DND-41 (cell line): ENCODE data around the gene G6PC2.

Source experiments
- ATAC-seq: fragments of 200-7000 bp; cut with Tn5 transposase; 3 replicates; pipeline ENCODE4 v1.9.1; 2021; ENCODE audit warnings: low read depth; ENCODE audit not compliant: insufficient read depth
- DNase-seq: peaks from one replicate; pipeline ENCODE4 v3.0.0-alpha.2; 2020
- H2AFZ ChIP-seq: 2 replicates; pipeline ENCODE4 v1.6.0; 2012; ENCODE audit warnings: low read depth, low read length
- H3K27ac ChIP-seq: 2 replicates; pipeline ENCODE4 v1.5.1; 2012; ENCODE audit warnings: low read length, inconsistent platforms
- H3K27me3 ChIP-seq: fragments of 200-600 bp; sonication (generic); 2 replicates; pipeline ENCODE4 v1.6.0; 2012; ENCODE audit warnings: low read length, mild to moderate bottlenecking, inconsistent platforms; ENCODE audit not compliant: insufficient read depth, poor library complexity
- H3K36me3 ChIP-seq: 2 replicates; pipeline ENCODE4 v1.5.1; 2012; ENCODE audit warnings: low read length, inconsistent platforms; ENCODE audit not compliant: insufficient read depth
- H3K4me1 ChIP-seq: 2 replicates; pipeline ENCODE4 v1.5.1; 2012; ENCODE audit warnings: mild to moderate bottlenecking, low read length; ENCODE audit not compliant: insufficient read depth
- H3K4me2 ChIP-seq: 2 replicates; pipeline ENCODE4 v1.6.0; 2012; ENCODE audit warnings: mild to moderate bottlenecking, moderate library complexity, low read length, inconsistent platforms; ENCODE audit not compliant: insufficient read depth
- H3K4me3 ChIP-seq, 2 experiments: fragments of 200-600 bp in 1 of 2; shearing (Covaris generic) in 1 of 2; 2 replicates each; pipeline ENCODE4 v1.5.1; 2012 to 2016; ENCODE audit warnings: inconsistent platforms in 2 of 2, low read length in 2 of 2, mild to moderate bottlenecking in 2 of 2, low read depth in 1 of 2, moderate library complexity in 1 of 2
- H3K79me2 ChIP-seq: 2 replicates; pipeline ENCODE4 v1.6.0; 2012; ENCODE audit warnings: low read length, inconsistent platforms; ENCODE audit not compliant: insufficient read depth
- H3K9ac ChIP-seq: 2 replicates; pipeline ENCODE4 v1.6.0; 2012; ENCODE audit warnings: low read depth, mild to moderate bottlenecking, inconsistent platforms, low read length, moderate library complexity
- H3K9me3 ChIP-seq: 2 replicates; pipeline ENCODE4 v1.5.1; 2012; ENCODE audit warnings: low read length, moderate library complexity, mild to moderate bottlenecking, inconsistent platforms; ENCODE audit not compliant: insufficient read depth, severe bottlenecking
- H4K20me1 ChIP-seq: 2 replicates; pipeline ENCODE4 v1.6.0; 2012; ENCODE audit warnings: low read length; ENCODE audit not compliant: insufficient read depth
- CTCF ChIP-seq: IDR thresholded peaks from 2 replicates; pipeline ENCODE4 v1.5.1; 2012; ENCODE audit warnings: borderline replicate concordance, low read length, moderate library complexity, mild to moderate bottlenecking; ENCODE audit not compliant: poor library complexity, severe bottlenecking; ENCODE audit errors: extremely low read depth
- EZH2 ChIP-seq: IDR thresholded peaks from 3 replicates; pipeline ENCODE4 v1.6.1; 2012; ENCODE audit warnings: borderline replicate concordance, low read depth, mild to moderate bottlenecking, moderate library complexity, low read length, inconsistent platforms; ENCODE audit not compliant: severe bottlenecking

The G6PC2 gene

DNA sequence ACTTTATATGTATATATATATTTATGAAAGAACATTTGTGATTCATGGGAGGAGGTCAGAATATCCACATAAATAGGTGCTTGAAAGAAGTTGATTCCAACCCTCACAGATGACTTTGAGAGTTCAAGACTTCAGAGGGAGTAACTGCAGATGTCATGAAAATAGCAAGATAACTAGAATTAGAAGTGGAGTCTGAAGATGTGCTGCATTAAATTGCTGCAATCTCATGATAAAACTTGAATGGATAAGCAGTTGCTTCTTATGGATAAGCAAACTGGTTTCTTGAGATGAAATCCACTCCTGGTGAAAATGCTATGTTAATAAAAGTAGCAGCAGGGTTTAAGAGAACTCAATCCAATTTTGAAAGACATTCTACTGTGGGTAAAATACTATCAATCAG is 40.2 kb downstream of the G6PC2 start:
- no peak overlapping the region for H3K4me3 ChIP-seq
- no peak overlapping the region for H3K4me2 ChIP-seq
- H3K27me3 ChIP-seq: peaks cover 13% of the 10 kb centered on the region
- no peak overlapping the region for H3K27ac ChIP-seq
- H3K9me3 ChIP-seq: no peaks in the 10 kb centered on the region
- ATAC-seq: no peak
- H3K36me3 ChIP-seq: no peaks in the 10 kb centered on the region
- no peak for DNase-seq
- no peak overlapping the region for H3K9ac ChIP-seq
- no peak overlapping the region for H2AFZ ChIP-seq
- no peaks in the 10 kb centered on the region for H4K20me1 ChIP-seq
- no peaks in the 10 kb centered on the region for H3K4me1 ChIP-seq
- TF ChIP-seq CTCF (no peak), EZH2 (no peak)
- no peaks in the 10 kb centered on the region for H3K79me2 ChIP-seq

- no peak overlapping the region for H2AFZ ChIP-seq
- no peak overlapping the region for H3K27ac ChIP-seq
- H3K4me1 ChIP-seq: no peaks in the 10 kb centered on the region
- no peak; the same call in 2 of the 3 replicates for ATAC-seq
- H3K9me3 ChIP-seq: no peaks in the 10 kb centered on the region
- H3K36me3 ChIP-seq: no peaks in the 10 kb centered on the region
- H4K20me1 ChIP-seq: no peaks in the 10 kb centered on the region
- H3K27me3 ChIP-seq: peaks cover 15% of the 10 kb centered on the region
- H3K9ac ChIP-seq: no peak overlapping the region
- H3K4me3 ChIP-seq: no peak overlapping the region
- H3K4me2 ChIP-seq: no peak overlapping the region
- no peak for TF ChIP-seq EZH2
- no peak for TF ChIP-seq CTCF
- no peak for DNase-seq
- no peaks in the 10 kb centered on the region for H3K79me2 ChIP-seq
These were observed 43.0 kb downstream of the G6PC2 start for GRCh38 chr2:168944065-168944464.

GRCh38 chr2:168945508-168945907 is 44.4 kb downstream of the G6PC2 start:
- Histone ChIP-seq H3K9ac (no peak overlapping the region), H3K27me3 (peaks cover 15% of the 10 kb centered on the region), H3K4me1 (no peaks in the 10 kb centered on the region), H3K4me3 (no peak overlapping the region), H3K9me3 (no peaks in the 10 kb centered on the region), H2AFZ (no peak overlapping the region), H4K20me1 (no peaks in the 10 kb centered on the region), H3K36me3 (no peaks in the 10 kb centered on the region), H3K27ac (no peak overlapping the region), H3K4me2 (no peak overlapping the region), H3K79me2 (no peaks in the 10 kb centered on the region)
- no peak for DNase-seq
- ATAC-seq: no peak
- TF ChIP-seq EZH2 (no peak), CTCF (no peak)
